Kidney (tissue), 14 donors: ENCODE measurements around the gene ARHGAP26. TPM values are rescaled to one million over a fixed set of nuclear protein-coding genes. Genes with fewer than 3 reads are reported as not detected.

Experiments
- DNase-seq, 5 donors: peaks; one replicate each; pipeline ENCODE4 v3.0.0-alpha.2; 2013 to 2020
- FAIRE-seq: peaks from 2 replicates; lab custom pipeline; 2012; peaks lifted over from hg19 to GRCh38; lab: Jason Lieb, UNC
- H3K27ac ChIP-seq, 2 donors: one replicate each; pipeline ENCODE4 v1.7.0; 2013; ENCODE audit warnings: low read depth in 2 of 2, low read length in 2 of 2, inconsistent platforms in 1 of 2
- H3K27me3 ChIP-seq: one replicate; pipeline ENCODE4 v1.7.1; 2013; ENCODE audit warnings: low read length, inconsistent platforms; ENCODE audit not compliant: control insufficient read depth, insufficient read depth
- H3K36me3 ChIP-seq, 3 donors: one replicate each; pipeline versions ENCODE4 v1.7.0 to v1.7.1; 2013; ENCODE audit warnings: low read length in 3 of 3, control low read depth in 1 of 3, inconsistent platforms in 1 of 3; ENCODE audit not compliant: insufficient read depth in 3 of 3, control insufficient read depth in 2 of 3
- H3K4me1 ChIP-seq, 3 donors: one replicate each; pipeline versions ENCODE4 v1.7.0 to v1.7.1; 2013; ENCODE audit warnings: low read length in 3 of 3, inconsistent platforms in 1 of 3, low read depth in 1 of 3; ENCODE audit not compliant: control insufficient read depth in 2 of 3, insufficient read depth in 2 of 3
- H3K4me3 ChIP-seq, 3 donors: one replicate each; pipeline versions ENCODE4 v1.7.0 to v1.8.1; 2013; ENCODE audit warnings: low read length in 3 of 3, control low read depth in 1 of 3, inconsistent platforms in 1 of 3
- H3K9ac ChIP-seq, 3 donors: one replicate each; pipeline versions ENCODE4 v1.7.0 to v1.7.1; 2013; ENCODE audit warnings: low read length in 3 of 3, control low read depth in 1 of 3, inconsistent platforms in 1 of 3
- H3K9me3 ChIP-seq, 3 donors: one replicate each; pipeline versions ENCODE4 v1.7.0 to v1.7.1; 2013; ENCODE audit warnings: low read length in 3 of 3, control low read depth in 1 of 3, inconsistent platforms in 1 of 3; ENCODE audit not compliant: control insufficient read depth in 2 of 3, insufficient read depth in 1 of 3
- CTCF ChIP-seq: IDR thresholded peaks from 3 replicates; pipeline ENCODE4 v1.5.1; 2012; ENCODE audit warnings: mild to moderate bottlenecking, moderate library complexity, borderline replicate concordance; ENCODE audit not compliant: insufficient read depth; ENCODE audit errors: extremely low read depth
- intact Hi-C: fragments of 100-400 bp; cut with DNase I; formaldehyde crosslinking; loops from one replicate; pipeline ENCODE4 v1.11.1; 2022
- polyA plus RNA-seq: library from polyadenylated mRNA; stranded (reverse); fragments of 350-450 nt; fragmentation: Illumina TruSeq; extraction: RNeasy Lipid Tissue Mini Kit (QIAGEN cat#74804); gene quantifications from one replicate; pipeline ENCODE4 v1.2.3, GENCODE V29; 2014; ENCODE audit warnings: low read depth, low replicate concordance; ENCODE audit not compliant: insufficient read depth
- total RNA-seq: library from RNA; stranded (reverse); fragmentation: NEBNext Ultra II Directional; extraction: Animal tissue kit (Norgen Biotek cat#: 25700); gene quantifications from one replicate; pipeline ENCODE4 v1.2.1, GENCODE V29; 2021
- donor health status: control.
- donor health status: control.
- donor health status: control.
- donor health status: control.
- donor health status: control.
- donor health status: DM: yes; HTN: yes; CAD: no.
- donor health status: Normal renal cell carcinoma (clear cell type).

ARHGAP26 gene
- total and polyA plus RNA-seq, 2 donors from 2014 or later, result 2.5 to 85.7 TPM

- Histone ChIP-seq H3K27ac (no peak overlapping the region), H3K9me3 (peaks cover 0 to 6% (median 0%) of the 10 kb centered on the region in 3 donors), H3K27me3 (no peaks in the 10 kb centered on the region), H3K4me1 (peaks cover 0 to 4% (median 3%) of the 10 kb centered on the region in 3 donors), H3K4me3 (no peak overlapping the region), H3K36me3 (no peaks in the 10 kb centered on the region), H3K9ac (no peak overlapping the region)
- intact Hi-C loops, result no loop called here
- FAIRE-seq, result no peak
- no peak for TF ChIP-seq CTCF
- DNase-seq, result no peak
Observed at GRCh38 chr5:143068712-143069111, 298.5 kb downstream of the ARHGAP26 start.

GRCh38 chr5:143071927-143072326 lies 301.8 kb downstream of the ARHGAP26 start:
- intact Hi-C loops, result no loop called here
- Histone ChIP-seq H3K27ac (no peak overlapping the region), H3K9ac (no peak overlapping the region), H3K4me3 (no peak overlapping the region), H3K27me3 (no peaks in the 10 kb centered on the region), H3K9me3 (peaks cover 0 to 6% (median 0%) of the 10 kb centered on the region in 3 donors), H3K36me3 (no peaks in the 10 kb centered on the region), H3K4me1 (peaks cover 0 to 5% (median 0%) of the 10 kb centered on the region in 3 donors)
- DNase-seq (no peak), FAIRE-seq (no peak)
- no peak for TF ChIP-seq CTCF

GRCh38 chr5:143072734-143073133 lies 302.6 kb downstream of the ARHGAP26 start:
- FAIRE-seq, result no peak

More at GRCh38 chr5:143072734-143073133, 302.6 kb downstream of the ARHGAP26 start:
- Histone ChIP-seq H3K36me3 (no peaks in the 10 kb centered on the region), H3K9ac (no peak overlapping the region), H3K27ac (no peak overlapping the region), H3K4me1 (peaks cover 0 to 5% (median 0%) of the 10 kb centered on the region in 3 donors), H3K4me3 (no peak overlapping the region), H3K9me3 (peaks cover 0 to 6% (median 0%) of the 10 kb centered on the region in 3 donors), H3K27me3 (no peaks in the 10 kb centered on the region)
- no peak for TF ChIP-seq CTCF
- DNase-seq, result no peak
- intact Hi-C loops, result no loop called here
